HG03460 (cell line): ENCODE data around the gene CMTM3.
"Not testable (repeated sequence)": the region's sequence is repeated elsewhere in the genome, so short reads cannot be mapped to it uniquely, and the experiment has no call there.

Experiments
- ATAC-seq: cut with Tn5 transposase; IDR thresholded peaks from one replicate; pipeline ENCODE4 v1.9.1; 2021; ENCODE audit not compliant: unreplicated experiment

Gene CMTM3, protein sequence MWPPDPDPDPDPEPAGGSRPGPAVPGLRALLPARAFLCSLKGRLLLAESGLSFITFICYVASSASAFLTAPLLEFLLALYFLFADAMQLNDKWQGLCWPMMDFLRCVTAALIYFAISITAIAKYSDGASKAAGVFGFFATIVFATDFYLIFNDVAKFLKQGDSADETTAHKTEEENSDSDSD

DNA sequence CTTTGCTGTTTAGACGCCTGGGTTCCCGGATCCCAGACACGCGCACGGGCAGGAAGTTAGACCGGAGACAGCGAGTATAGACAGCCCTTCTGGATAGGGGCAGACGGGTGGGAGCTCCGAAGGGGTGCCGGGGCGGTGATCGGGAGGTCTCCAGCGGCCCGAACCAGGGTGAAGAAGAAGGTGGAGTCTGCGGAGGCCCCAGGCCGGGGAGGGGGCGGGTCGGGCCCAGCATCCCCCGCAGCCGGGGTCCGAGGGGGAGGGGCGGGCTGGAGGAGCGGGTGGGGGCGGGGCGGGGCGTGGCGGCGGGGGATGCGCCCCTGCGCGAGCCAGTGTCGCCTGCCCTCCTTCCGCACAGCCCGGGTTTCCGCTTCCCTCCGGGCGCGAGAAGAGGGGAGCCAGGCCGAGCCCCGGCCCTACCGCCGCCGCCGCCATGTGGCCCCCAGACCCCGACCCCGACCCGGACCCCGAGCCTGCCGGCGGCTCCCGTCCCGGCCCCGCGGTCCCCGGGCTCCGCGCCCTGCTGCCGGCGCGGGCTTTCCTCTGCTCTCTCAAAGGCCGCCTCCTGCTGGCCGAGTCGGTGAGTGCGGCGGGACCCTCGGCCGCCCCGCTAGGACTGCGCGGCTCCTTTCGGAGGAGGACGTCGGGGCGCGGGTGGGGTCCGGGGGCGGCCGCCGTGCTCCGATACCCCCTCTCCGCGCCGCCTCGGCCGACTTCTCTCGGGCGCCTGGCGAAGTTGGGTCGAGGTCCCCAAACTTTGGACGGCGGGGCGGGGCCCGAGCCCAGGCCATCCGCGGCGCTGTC is at the start of gene CMTM3:
CMTM3 (plus strand) TSS at position 329 of the 801 bp plus-strand sequence; CDS start at position 431, 102 bp downstream.
- ATAC-seq = peak; percentile 45

DNA sequence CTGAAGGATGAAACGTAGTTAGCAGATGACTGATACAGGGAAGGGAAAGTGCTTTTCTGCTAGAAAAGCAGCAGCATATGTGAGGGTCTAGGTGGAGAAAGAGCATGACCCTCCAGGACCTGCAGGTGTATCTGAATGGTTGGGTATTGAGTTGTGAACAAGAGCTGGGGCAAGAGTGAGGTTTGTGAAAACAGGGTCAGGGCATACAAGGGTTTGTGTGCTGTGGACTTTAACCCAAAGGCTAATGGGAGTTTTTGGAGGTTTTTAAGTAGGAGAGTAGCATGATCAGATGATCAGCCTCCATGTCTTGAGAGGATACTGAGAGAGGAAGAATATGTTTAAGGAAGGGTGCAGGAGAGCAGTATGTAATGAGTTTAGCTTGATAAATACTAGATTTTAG is 44.4 kb upstream of the CMTM3 start:
- no peak for ATAC-seq

DNA sequence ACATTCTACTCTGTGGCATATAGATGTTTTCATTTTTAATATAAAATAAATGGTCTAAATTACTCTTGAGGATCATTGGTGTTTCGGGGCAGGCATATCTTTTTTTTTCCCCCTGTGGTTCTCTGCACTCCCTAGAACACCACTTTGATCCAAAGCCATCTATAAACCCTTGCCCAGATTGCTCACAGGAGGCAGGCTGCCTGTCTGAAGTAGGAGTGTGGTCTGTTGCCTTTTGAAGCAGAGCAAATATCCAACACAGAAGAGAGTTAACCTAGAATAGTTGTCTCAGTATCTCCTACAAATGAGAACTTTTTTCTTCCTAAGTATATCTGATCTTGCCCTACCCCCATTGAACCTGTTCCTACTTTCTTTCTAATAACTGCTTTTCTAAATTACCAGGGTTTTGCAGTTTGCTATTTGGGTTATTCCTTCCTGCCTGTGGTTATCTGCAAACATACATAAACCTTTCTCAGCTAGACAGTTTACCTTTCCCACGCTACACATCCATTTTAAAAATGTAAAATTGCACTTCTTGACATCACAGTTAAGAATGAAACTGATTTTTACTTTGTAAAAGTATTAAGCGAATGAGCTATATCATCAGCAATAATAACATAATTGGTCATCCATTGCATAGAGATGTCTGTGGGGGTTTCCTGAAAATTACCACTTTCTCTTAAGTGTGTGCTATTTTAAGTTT is 43.0 kb upstream of the CMTM3 start:
- no peak for ATAC-seq

DNA sequence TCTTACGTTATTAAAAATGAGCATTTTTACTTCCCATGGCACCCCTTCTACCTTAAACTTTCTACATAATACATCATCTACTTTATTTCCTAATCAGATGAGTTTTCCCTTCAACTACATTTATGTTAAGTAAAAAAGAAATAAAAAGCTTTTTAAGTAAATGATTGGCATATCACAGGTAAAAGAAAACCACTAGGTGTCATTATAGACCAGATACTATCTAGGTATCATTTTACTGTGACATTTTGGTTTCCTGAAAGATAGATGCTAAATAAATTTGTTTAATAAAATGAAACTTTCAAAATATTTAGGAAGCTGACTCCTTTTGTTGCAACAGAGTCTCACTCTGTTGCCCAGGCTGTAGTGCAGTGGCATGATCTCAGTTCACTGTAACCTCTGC is 42.1 kb upstream of the CMTM3 start:
- no peak for ATAC-seq

DNA sequence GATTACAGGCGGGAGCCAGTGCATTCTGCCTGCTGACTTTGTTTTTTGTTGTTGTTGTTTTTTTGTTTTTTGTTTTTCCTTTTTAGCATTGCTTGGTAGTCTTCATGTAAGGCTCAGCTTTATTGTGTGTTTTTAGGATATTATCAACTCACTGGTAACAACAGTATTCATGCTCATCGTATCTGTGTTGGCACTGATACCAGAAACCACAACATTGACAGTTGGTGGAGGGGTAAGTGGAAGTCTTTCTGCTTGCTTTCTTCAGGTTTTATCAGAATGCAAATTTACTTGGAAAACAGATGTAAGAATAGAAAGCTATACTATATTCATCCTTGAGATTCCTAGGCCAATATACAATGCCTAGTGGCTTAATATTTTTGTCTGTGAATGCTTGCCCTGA is 41.5 kb upstream of the CMTM3 start:
- ATAC-seq = no peak

DNA sequence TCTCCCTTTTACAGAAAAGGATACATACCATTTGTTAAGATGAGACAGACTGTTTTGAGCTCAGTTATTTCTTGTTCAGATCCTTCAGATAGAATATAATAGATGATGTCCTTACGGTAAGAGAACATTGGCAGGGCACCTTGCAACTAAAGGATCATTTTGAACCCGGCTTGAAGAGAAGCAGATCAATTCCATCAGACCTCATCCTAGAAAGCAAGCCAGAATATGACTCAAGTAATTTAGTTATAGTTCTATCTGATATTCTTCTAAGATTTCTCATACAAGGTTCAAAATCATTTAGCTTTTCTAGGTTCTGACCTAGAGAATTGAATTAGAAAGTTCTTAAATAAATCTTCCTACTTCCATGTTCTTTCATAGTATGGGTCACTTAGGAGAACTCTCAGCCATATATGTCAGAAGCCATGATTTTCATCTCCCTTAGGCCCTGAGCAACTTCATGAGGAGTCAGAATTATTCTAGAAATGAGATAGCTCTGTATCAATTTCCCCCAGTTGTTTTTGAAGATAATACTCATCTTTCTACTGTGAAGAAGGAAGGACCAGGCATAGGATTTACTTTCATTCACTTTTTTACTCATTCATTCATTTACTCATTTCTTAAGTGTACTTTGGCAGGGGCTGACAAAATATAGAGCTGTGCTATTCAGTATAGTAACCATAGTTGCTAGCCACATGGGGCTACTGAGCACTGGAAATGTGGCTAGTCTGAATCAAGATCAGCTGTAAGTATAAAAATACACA is 40.8 kb upstream of the CMTM3 start:
- no peak for ATAC-seq

DNA sequence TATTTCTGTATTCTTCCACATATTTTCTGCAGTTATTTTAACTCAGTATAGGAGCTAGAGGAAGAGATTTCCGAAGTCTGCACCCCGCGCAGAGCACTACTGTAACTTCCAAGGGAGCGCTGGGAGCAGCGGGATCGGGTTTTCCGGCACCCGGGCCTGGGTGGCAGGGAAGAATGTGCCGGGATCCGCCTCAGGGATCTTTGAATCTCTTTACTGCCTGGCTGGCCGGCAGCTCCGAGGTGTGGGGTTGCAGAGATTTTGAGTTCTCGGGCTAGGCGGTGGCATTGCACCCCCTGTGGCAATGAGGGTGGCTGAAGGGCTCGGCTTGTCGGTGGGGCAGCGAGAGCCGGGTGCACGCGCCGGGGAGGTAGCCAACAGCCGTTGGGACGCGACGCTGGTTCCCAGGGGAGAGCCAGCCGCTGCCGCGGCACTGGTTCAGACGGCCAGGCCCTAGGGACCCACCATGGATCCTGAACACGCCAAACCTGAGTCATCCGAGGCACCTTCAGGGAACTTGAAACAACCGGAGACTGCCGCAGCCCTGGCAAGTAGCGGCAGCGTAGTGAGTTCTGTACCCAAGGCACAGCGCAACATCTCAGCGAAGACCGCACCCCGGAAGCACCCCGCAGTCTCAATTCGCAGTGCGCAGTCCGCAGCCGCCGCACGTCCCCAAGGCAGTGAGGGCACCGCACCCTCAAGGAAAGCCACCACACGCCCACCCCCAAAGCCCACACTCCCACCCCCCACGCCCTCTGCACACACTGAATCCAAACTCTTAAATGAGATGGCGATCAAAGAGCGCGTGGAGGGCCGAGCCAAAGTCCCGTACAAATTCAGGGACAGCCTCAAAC is 38.2 kb upstream of the CMTM3 start, which contains the start of gene CMTM1:
CMTM1 (plus strand) TSS at position 389 of the 851 bp plus-strand sequence; CDS start at position 464, 75 bp downstream.
- no peak for ATAC-seq

DNA sequence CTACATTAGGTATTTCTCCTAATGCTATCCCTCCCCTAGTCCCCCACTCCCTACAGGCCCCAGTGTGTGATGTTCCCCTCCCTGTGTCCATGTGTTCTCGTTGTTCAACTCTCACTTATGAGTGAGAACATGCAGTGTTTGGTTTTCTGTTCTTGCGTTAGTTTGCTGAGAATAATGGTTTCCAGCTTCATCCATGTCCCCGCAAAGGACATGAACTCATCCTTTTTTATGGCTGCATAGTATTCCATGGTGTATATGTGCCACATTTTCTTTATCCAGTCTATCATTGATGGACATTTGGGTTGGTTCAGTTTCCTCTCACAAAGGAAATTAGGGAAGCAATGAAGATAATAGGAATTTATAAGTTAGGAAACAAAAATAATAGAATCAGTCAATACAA is 37.2 kb upstream of the CMTM3 start:
- ATAC-seq = not testable (repeated sequence)

DNA sequence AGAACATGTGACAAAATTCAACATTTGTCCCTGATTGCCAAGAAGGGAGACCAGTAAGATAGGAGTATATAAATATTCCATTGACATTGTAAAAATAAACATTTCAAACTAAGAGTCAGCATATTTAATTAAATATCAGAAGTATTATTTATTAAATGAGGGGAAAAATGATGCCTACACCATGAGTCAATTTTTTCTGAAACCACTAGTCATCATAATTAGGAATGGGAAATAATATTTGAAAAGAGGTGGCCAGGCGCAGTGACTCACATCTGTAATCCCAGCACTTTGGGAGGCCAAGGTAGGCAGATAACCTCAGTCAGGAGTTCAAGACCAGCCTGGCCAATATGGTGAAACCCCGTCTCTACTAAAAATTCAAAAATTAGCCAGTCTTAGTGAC is 36.1 kb upstream of the CMTM3 start:
- ATAC-seq = no peak

DNA sequence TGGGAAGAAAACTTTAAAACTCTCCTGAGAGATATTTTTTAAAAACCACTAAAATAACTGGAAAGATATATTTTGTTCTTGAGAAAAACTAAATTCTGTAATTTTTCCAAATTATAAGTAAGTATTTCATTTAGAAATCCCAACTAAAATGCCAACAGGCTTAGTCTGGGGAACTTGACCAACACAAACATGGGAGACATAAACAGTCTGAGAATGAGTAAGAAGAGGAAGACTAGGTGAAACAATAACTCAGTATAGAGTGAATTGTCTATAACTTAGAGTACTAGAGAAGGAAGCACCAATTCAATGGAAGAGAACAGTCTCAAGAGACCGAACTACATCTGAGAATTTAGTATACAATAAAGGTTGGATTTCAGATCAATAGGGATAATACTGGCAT is 35.4 kb upstream of the CMTM3 start:
- no peak for ATAC-seq

DNA sequence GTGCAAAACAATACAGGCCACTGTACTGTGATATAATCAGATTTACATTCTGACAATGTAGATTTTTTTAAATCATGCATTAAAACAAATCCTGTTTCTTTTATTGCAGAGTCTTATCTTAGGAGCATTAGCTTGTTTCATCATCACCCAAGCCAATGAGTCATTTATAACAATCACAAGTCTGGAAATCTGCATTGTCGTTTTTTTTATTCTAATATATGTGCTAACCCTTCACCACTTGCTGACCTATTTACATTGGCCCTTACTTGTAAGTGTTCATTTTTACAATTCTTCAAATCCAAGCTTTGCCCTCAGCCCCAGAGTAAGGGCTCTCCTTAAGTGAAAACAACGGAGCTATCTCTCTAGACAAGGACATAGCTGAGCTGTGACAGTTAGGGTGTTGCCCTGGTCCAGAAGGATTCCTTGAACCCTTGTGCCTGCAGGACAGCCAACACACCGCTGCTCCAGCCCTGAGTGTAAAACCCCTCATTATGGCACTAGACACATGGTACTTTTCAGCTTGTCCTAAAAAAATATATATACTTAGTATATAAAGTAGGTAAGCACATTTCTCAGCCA is 34.6 kb upstream of the CMTM3 start:
- ATAC-seq = no peak

DNA sequence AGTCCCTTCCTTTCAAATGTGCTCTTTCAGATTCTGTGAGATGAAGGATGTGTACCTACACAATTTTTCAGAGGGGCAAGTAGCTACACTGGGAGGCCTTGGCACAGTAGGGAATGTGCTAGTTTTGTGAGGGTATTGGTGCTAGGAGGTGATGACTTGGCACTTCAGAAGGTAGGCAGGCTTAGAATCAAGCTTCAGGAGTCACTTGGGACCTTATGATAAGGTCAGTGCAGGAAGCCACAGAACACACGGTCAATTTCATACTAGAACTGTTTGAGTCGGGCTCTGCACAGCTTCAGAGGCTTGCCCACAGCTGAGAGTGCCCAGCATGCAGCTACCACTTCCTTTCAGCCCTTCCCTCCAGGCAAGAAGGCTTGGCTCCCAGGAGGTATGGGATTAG is 32.1 kb upstream of the CMTM3 start:
- no peak for ATAC-seq

DNA sequence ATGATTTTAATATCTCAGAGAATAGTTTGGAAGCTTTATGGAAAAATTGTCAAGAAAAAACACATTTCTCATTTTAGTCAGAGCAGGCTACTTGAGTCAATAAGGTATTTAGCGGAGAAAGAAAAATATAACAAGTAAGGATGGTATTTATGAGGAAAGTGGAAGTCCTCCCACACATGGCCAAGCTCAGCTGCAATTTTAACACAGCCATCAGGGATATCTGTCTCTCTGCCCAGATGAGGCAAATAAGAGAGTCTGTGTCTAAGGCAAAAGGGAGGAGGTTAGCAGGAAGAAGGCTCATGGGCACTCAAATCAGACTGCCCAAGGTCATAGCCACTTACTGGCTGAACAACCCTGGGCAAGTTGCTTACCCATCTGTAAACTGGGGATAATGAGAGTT is 30.4 kb upstream of the CMTM3 start:
- no peak for ATAC-seq

DNA sequence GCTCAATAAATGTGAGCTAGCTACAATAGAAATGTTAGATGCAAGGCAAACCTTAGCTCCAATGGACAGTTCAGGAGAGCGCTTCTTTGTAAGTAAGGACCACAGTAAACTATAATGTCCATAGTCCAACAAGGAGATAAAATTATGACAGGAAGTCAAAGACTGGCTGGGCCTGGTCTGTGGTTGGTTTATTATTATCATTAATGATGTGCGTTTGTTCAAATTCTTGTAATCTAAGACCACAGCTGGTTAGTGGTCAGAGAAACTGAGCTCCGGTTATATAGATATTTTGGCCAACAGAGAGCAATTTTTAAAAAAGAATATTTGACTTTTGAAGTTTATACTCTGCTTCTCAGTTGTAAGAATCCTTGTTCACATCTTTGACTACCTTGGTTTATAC is 30.0 kb upstream of the CMTM3 start:
- no peak for ATAC-seq

DNA sequence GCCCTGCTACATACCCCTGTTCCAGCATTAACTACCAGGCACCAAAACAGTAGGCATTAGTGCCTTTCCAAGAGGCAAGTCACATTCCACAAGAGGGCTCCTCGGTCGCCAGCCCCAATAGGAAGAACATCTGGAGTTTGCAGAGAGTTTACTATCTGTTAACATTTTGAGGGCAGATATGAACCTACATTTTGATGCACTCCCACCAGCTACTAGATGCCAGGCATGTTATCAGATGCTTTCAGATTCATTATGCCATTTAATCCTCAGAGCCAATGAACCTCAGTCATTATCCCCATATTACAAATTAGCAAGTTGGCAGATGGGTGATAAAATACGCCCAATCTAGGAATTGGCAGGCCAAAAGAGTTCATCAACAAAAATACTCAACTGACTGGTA is 29.4 kb upstream of the CMTM3 start:
- no peak for ATAC-seq

DNA sequence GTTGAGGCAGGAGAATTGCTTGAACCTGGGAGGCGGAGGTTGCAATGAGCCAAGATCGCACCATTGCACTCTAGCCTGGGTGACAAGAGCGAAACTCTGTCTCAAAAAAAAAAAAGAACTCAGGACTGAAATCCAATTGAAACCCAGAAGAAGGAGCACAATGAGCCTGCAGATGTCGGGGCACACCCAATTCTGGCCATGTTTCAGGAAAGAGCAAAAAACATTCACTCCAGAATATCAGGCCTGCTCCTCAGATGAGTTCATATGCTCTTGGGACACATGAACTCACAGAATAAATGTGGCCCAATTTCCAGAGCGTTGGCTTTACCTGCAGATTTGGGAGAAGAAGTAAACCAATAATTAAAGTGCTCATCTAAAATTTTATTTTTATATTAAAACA is 28.2 kb upstream of the CMTM3 start:
- no peak for ATAC-seq

DNA sequence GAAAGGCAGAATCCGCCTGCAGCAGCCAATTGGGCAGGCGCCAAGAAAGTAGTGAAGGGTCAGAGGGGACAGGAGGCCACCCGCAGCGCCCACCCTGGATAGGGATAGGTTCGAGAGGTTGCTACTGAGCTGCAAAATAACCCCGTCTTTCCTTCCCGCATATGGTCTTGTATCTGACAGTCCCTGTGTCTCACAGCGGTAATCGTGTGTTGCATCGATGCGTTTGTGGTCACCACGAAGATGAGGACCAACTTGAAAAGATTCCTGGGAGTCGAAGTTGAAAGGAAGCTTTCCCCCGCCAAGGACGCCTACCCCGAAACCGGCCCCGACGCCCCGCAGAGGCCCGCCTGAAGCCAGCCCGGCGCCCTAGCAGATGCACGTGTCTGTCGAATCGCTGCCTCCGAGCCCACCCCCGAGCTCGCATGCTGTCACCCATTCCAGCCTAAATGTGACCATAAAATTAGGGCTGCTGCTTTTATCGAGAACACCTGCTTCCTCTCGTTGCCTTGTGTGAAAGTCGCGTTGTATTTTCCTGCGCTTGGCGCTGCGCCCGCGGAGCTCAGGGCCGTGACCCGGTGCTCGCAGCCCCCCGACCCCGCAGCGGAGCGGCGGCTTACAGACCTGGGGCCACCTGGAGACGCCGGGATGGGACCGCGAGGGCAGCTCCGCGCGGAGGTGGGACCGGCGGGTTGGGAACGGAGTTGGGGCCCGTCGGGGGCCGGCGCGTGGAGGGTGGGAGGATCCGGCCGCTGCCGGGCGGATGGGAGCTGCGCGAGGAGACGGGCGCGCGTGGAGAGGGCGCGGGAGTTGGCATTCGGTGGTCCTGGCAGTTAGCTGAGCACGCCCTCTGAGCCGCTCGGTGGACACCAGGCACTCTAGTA is 25.6 kb upstream of the CMTM3 start, which contains the start of gene CMTM2:
CMTM2 (plus strand) TSS at position 813 of the 881 bp plus-strand sequence. CDS start 145 bp downstream, outside the sequence.
- no peak for ATAC-seq

DNA sequence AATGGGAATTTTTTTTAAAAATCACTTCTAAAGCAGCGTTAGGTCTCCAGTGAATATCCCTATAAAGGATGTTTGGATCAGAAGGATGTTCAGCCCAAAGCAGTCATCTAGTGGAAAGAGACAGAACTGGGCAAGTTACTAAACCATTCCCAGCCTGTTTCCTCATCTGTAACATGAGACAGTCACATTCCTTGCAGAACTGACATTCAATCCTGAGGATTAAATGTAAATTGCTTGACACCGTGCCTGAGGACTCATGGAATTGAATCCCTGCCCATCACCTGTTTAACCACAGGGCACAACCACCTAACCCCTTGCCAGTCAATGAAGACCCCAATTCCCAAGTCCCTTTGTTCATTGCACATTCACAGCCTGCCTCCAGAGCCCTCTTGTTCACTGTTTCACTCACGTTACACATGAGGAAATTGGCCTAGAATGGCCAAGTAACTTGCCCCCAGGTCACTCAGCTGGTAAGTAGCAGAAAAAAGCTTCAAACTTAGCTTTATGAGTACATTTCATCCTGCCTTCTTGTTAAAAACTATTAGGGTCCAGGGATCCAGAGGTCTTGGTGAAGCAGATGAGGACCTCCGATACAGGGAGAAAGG is 23.8 kb upstream of the CMTM3 start:
- no peak for ATAC-seq
